HepG2 (cell line): ENCODE measurements around the gene DDX50. TPM values are rescaled to one million over a fixed set of nuclear protein-coding genes. Genes with fewer than 3 reads are reported as not detected.

Experiments
- CCDC6 ChIP-seq: sonication (generic); formaldehyde crosslinking; IDR thresholded peaks from 2 replicates; pipeline ENCODE4 v1.8.1; 2022; ENCODE audit warnings: mild to moderate bottlenecking, missing genetic modification reagents, moderate library complexity
- CHD2 ChIP-seq: IDR thresholded peaks from 2 replicates; pipeline ENCODE4 v1.6.1; 2011; ENCODE audit warnings: low read depth, low read length, improper control_type of control experiment
- DPF2 ChIP-seq: sonication (generic); formaldehyde crosslinking; IDR thresholded peaks from 2 replicates; pipeline ENCODE4 v1.4.0; 2020; ENCODE audit warnings: mild to moderate bottlenecking, low read depth, missing genetic modification reagents, borderline replicate concordance
- ETV5 ChIP-seq: IDR thresholded peaks from 2 replicates; pipeline ENCODE4 v1.6.1; 2018; ENCODE audit warnings: missing biosample characterization, missing genetic modification reagents, inconsistent platforms, borderline replicate concordance
- HDAC1 ChIP-seq: sonication (generic); formaldehyde crosslinking; IDR thresholded peaks from 2 replicates; pipeline ENCODE4 v1.5.1; 2020; ENCODE audit warnings: mild to moderate bottlenecking, missing genetic modification reagents
- NR2F1 ChIP-seq, 2 experiments: fragments of 450-650 bp in 1 of 2; formaldehyde crosslinking in 1 of 2; IDR thresholded peaks; 2 replicates each; pipeline versions ENCODE4 v1.5.0 to v1.6.1; 2016 to 2020; ENCODE audit warnings: mild to moderate bottlenecking in 1 of 2, missing compliant biosample characterization in 1 of 2, missing genetic modification reagents in 1 of 2, moderate library complexity in 1 of 2
- SNAPC5 ChIP-seq: sonication (generic); formaldehyde crosslinking; IDR thresholded peaks from 2 replicates; pipeline ENCODE4 v1.8.1; 2023; ENCODE audit warnings: mild to moderate bottlenecking, missing genetic modification reagents, borderline replicate concordance
- SP2 ChIP-seq: sonication (generic); formaldehyde crosslinking; IDR thresholded peaks from 2 replicates; pipeline ENCODE4 v1.5.1; 2020; ENCODE audit warnings: mild to moderate bottlenecking, missing genetic modification reagents
- SPEN ChIP-seq: sonication (generic); formaldehyde crosslinking; IDR thresholded peaks from 2 replicates; pipeline ENCODE4 v1.5.1; 2020; ENCODE audit warnings: low read depth, mild to moderate bottlenecking, missing genetic modification reagents
- TFE3 ChIP-seq: IDR thresholded peaks from 2 replicates; pipeline ENCODE4 v1.6.1; 2016
- TMF1 ChIP-seq: sonication (generic); formaldehyde crosslinking; IDR thresholded peaks from 2 replicates; pipeline ENCODE4 v1.8.1; 2022; ENCODE audit warnings: low read depth, missing genetic modification reagents
- ZFP91 ChIP-seq: sonication (generic); formaldehyde crosslinking; IDR thresholded peaks from 2 replicates; pipeline ENCODE4 v1.9.0; 2022; ENCODE audit warnings: missing genetic modification reagents, mild to moderate bottlenecking, borderline replicate concordance
- ZNF234 ChIP-seq: sonication (generic); formaldehyde crosslinking; conservative IDR thresholded peaks from 2 replicates; pipeline ENCODE4 v1.5.1; 2020; ENCODE audit warnings: mild to moderate bottlenecking, missing genetic modification reagents
- ZNF235 ChIP-seq: sonication (generic); formaldehyde crosslinking; IDR thresholded peaks from 2 replicates; pipeline ENCODE4 v1.8.1; 2023; ENCODE audit warnings: mild to moderate bottlenecking, missing genetic modification reagents, borderline replicate concordance
- ZNF839 ChIP-seq: sonication (generic); formaldehyde crosslinking; IDR thresholded peaks from 2 replicates; pipeline ENCODE4 v1.4.0; 2020; ENCODE audit warnings: missing genetic modification reagents, mild to moderate bottlenecking, borderline replicate concordance
- ZNF891 ChIP-seq: sonication (generic); formaldehyde crosslinking; IDR thresholded peaks from 2 replicates; pipeline ENCODE4 v1.5.0; 2020; ENCODE audit warnings: mild to moderate bottlenecking, missing genetic modification reagents
- polyA plus RNA-seq, 8 experiments: library from polyadenylated mRNA; depleted of rRNA in 3 of 8; stranded (reverse) in 7 of 8; unstranded in 1 of 8; fragments of >200 nt; fragmentation: Illumina TruSeq in 4 of 8; extraction: Trizol in 4 of 8; gene quantifications; 2 replicates each; pipeline versions ENCODE4 v1.2.1 to v1.2.3, GENCODE V29; 2011 to 2016; ENCODE audit warnings: low read depth in 4 of 8, missing spikeins in 1 of 8, mixed read lengths in 1 of 8; ENCODE audit not compliant: insufficient read depth in 1 of 8
- total RNA-seq, 5 experiments: library from RNA; depleted of rRNA; stranded (reverse); fragments of >200 nt; fragmentation: Illumina TruSeq; extraction: Trizol; gene quantifications; 2 replicates each; pipeline ENCODE4 v1.2.3, GENCODE V29; 2016; ENCODE audit warnings: low read depth in 1 of 5

Gene DDX50
- total and polyA plus RNA-seq, 2 of the 13 experiments (the other 11 are each of a cell fraction or from before 2014, with no cell fraction given) = 19.0 to 38.2 TPM

- no peak for TF ChIP-seq NR2F1 (CRISPR knock-in tag; IDR thresholded peaks at IDR 0.05)
- peak; percentile 76; the same call in 1 of the 2 replicates for TF ChIP-seq ZNF839 (CRISPR knock-in tag)
- no peak for TF ChIP-seq ZNF234 (CRISPR knock-in tag)
- TF ChIP-seq ETV5 = 0 out of 2 replicates have a peak, but pooled peaks have one; percentile 36
- peak; percentile 78; the same call in 1 of the 2 replicates for TF ChIP-seq SNAPC5 (CRISPR knock-in tag)
- TF ChIP-seq ZNF891 = peak; percentile 75; the same call in 1 of the 2 replicates
- peak; percentile 48; the same call in 1 of the 2 replicates for TF ChIP-seq CCDC6 (CRISPR knock-in tag)
- no peak for TF ChIP-seq DPF2 (CRISPR knock-in tag)
- TF ChIP-seq TFE3 (CRISPR knock-in tag) = 0 out of 2 replicates have a peak, but pooled peaks have one; percentile 32
- no peak for TF ChIP-seq CHD2
- TF ChIP-seq TMF1 (CRISPR knock-in tag) = peak; percentile 46; the same call in 1 of the 2 replicates
- peak; percentile 55; the same call in 1 of the 2 replicates for TF ChIP-seq SPEN (CRISPR knock-in tag)
- peak; percentile 92; the same call in 1 of the 2 replicates for TF ChIP-seq ZFP91
- TF ChIP-seq HDAC1 = peak; percentile 80
- TF ChIP-seq ZNF235 (CRISPR knock-in tag) = no peak
- TF ChIP-seq SP2 = peak; percentile 66; the same call in 1 of the 2 replicates
Observed at GRCh38 chr10:68988530-68989316, 87.6 kb downstream of the DDX50 start, which contains the start of gene KIFBP (continued).
